HAP-1 (cell line): Measurements from ENCODE around the gene HPD.
"Not testable (repeated sequence)": the region's sequence is repeated elsewhere in the genome, so short reads cannot be mapped to it uniquely, and the experiment has no call there.

Experiments
- DNase-seq, 2 experiments: peaks; one replicate each; pipeline ENCODE4 v3.0.0-alpha.2; 2016 to 2020; ENCODE audit warnings: low spot score in 2 of 2
- H3K27me3 ChIP-seq: fragments of 250-450 bp; sonication (Bioruptor Pico); 2 replicates; pipeline ENCODE4 v1.5.1; 2020; ENCODE audit warnings: low read depth, mild to moderate bottlenecking, moderate library complexity
- H3K36me3 ChIP-seq: fragments of 250-450 bp; sonication (Bioruptor Pico); replicated peaks from 2 replicates; pipeline ENCODE4 v1.5.1; 2020; ENCODE audit warnings: mild to moderate bottlenecking
- H3K4me1 ChIP-seq: fragments of 250-450 bp; sonication (Bioruptor Pico); 2 replicates; pipeline ENCODE4 v1.5.1; 2020; ENCODE audit warnings: mild to moderate bottlenecking
- H3K4me3 ChIP-seq: fragments of 250-450 bp; sonication (Bioruptor Pico); 2 replicates; pipeline ENCODE4 v1.5.1; 2020; ENCODE audit warnings: mild to moderate bottlenecking, moderate library complexity
- H3K9me3 ChIP-seq: fragments of 250-450 bp; sonication (Bioruptor Pico); 2 replicates; pipeline ENCODE4 v1.5.1; 2020; ENCODE audit warnings: mild to moderate bottlenecking, moderate library complexity
- in situ Hi-C: fragments of 300-500 bp; cut with MboI; formaldehyde crosslinking; loops from 3 replicates; pipeline ENCODE4 v1.14.3; 2020; ENCODE audit warnings: low sequenced_read_pairs, inconsistent platforms, mixed read lengths

The HPD gene

DNA sequence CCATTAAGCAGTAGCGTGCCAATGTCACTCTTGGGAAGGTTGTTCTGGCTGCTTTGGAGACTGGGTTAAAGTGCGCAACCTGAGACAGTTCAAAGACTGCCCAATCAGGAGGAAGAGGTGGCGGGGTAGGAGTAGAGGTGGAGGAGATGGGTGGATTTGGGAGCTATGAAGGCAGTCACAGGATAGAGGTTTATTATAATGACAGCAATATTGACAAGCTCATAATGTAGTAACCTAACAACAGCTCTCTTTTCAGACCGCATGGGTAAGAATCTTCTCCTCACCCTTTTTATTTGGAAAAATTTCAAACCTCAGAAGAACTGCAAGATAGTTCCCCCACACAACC is 24.6 kb upstream of the HPD start:
- Histone ChIP-seq H3K9me3 (no peaks in the 10 kb centered on the region), H3K27me3 (no peaks in the 10 kb centered on the region), H3K36me3 (no peaks in the 10 kb centered on the region), H3K4me3 (no peak overlapping the region), H3K4me1 (peaks cover 3% of the 10 kb centered on the region; the same call in 1 of the 2 replicates)
- in situ Hi-C loops = no loop called here
- no peak for DNase-seq

DNA sequence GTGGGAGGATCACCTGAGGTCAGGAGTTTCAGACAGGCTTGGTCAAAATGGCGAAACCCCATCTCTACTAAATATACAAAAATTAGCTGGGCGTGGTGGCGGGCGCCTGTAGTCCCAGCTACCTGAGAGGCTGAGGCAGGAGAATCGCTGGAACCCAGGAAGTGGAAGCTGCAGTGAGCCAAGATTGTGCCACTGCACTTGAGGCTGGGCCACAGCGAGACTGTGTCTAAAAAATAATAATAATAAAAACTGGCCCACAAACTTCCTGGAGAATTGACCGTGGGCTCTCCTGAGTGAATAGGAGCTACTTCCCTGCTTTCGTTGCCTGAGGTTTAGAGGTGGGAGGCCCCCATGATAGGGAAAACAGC is 17.4 kb upstream of the HPD start:
- DNase-seq, H3K4me3 ChIP-seq, in situ Hi-C loops, H3K9me3 ChIP-seq, H3K4me1 ChIP-seq, H3K36me3 ChIP-seq, H3K27me3 ChIP-seq: not testable (repeated sequence)

DNA sequence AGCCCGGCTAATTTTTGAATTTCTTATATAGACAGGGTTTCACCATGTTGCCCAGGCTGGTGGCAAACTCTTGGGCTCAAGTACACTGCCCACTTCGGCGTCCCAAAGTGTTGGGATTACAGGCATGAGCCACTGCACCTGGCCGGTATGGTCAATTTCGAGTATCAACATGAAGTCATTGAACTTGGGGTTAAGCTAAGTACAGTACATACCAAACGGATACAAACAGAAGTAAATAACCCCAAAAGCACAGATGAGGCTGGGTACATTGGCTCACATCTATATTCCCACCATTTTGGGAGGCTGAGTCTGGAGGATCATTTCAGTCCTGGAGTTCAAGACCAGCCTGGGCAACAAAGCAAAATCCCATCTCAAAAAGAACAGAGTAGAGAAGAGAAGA is 16.9 kb upstream of the HPD start:
- DNase-seq = no peak
- Histone ChIP-seq H3K36me3 (no peaks in the 10 kb centered on the region), H3K4me1 (no peaks in the 10 kb centered on the region), H3K4me3 (no peak overlapping the region), H3K9me3 (no peaks in the 10 kb centered on the region), H3K27me3 (no peaks in the 10 kb centered on the region)
- in situ Hi-C loops = no loop called here

DNA sequence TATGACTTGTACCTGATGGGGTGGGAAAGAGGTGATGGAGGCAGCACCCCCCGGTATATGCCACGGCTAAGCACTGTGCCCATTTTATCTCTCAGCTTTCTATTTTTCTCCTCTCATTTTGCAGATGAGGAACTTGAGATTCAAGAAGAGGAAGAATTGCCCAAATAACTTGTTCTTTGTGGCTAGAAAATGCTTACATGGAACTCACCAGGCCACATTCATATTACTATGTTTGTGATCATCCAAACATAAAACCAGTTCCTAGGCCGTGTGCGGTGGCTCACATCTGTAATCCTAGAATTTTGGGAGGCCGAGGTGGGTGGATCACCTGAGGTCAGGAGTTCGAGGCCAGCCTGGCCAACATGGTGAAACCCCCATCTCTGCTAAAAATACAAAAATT is 15.4 kb upstream of the HPD start:
- H3K36me3 ChIP-seq = no peaks in the 10 kb centered on the region
- H3K4me1 ChIP-seq = no peaks in the 10 kb centered on the region
- no peaks in the 10 kb centered on the region for H3K9me3 ChIP-seq
- H3K27me3 ChIP-seq = no peaks in the 10 kb centered on the region
- DNase-seq = no peak
- in situ Hi-C loops = no loop called here
- H3K4me3 ChIP-seq = no peak overlapping the region

DNA sequence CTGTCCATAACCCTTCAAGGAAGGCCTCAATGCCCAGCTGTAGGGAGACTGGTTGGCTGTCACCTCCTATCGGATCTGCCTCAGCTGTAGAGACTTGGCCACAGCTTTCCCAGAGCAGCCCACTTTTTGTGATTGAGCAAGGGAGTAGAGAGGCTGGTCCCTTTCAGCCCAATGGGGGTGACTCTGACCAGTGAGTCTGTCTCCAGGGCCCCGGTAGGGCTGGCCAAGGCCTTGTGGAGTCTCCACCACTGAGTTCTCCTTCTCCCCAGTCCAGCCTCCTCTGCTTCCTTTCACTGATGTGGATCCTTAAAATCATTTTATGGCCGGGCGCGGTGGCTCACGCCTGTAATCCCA is 14.5 kb upstream of the HPD start:
- H3K4me1 ChIP-seq = no peaks in the 10 kb centered on the region
- DNase-seq = no peak
- in situ Hi-C loops = no loop called here
- H3K27me3 ChIP-seq = no peaks in the 10 kb centered on the region
- H3K4me3 ChIP-seq = no peak overlapping the region
- H3K9me3 ChIP-seq = no peaks in the 10 kb centered on the region
- no peaks in the 10 kb centered on the region for H3K36me3 ChIP-seq

DNA sequence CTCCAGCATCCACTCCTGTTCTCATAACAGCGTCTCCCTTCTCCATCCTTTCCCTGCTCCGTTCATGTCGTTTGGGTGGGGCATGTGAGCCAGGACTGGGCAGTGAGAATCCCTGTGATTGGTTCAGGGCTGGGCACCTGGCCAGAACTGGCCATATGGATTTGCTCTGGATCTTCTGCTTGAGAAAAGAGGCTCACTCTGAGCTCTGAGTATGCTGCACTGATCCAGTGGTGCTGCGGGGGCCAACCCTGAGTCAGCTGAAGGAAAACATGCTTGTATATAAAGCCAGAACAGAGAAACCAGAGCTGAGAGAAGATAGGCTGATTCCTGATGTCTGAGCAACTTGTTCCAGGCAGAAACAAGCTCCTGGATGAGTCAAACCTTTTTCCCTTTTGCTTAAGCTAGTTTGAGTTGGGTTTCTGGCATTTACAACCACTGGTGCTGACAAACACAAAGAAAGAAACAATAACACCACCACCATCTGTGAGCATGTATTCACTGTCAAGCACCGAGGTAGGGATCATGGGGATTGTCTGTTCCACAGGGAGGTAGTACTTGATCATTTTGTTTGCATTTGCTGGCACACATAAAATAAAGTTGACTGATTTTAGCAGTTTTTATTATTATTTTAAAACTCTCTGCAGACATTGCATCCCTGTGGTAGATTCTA is 14.0 kb upstream of the HPD start:
- no peaks in the 10 kb centered on the region for H3K36me3 ChIP-seq
- no peaks in the 10 kb centered on the region for H3K4me1 ChIP-seq
- in situ Hi-C loops = no loop called here
- no peak overlapping the region for H3K4me3 ChIP-seq
- no peaks in the 10 kb centered on the region for H3K9me3 ChIP-seq
- no peak for DNase-seq
- no peaks in the 10 kb centered on the region for H3K27me3 ChIP-seq

DNA sequence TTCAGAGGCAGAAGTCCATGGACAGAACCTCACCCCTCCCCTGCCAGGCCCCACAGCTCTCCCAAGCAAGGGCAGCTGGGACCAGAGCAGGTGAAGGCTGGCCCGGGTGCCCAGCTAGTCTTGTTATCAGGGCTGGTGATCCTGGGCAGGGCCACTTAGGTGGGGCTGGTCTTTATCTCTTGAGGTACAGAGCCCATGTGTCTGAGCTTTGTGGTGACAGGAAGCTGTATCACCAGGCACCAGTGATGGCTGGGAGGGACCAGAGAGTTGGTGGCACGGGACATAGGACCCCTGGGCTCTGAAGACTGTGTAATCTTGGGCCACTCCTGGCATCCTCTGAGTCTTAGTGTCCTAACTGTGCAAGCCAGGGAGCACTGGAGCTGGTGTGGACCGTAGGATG is 12.8 kb upstream of the HPD start:
- no peaks in the 10 kb centered on the region for H3K9me3 ChIP-seq
- in situ Hi-C loops = no loop called here

DNA sequence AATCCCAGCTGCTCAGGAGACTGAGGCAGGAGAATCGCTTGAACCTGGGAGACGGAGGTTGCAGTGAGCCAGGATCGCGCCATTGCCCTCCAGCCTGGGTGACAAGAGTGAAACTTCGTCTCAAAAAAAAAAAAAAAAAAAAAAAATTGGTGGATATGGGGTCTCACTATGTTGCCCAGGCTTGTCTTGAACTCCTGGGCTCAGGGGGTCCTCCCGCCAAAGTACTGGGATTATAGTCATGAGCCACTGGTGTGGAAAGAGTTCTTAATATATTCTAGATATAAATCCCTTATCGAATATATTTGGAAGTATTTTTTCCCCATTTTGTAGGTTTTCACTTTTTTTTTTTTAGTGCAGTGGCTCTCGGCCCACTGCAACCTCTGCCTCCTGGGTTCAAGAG is 10.6 kb upstream of the HPD start:
- H3K9me3 ChIP-seq, in situ Hi-C loops, DNase-seq, H3K4me3 ChIP-seq, H3K4me1 ChIP-seq, H3K36me3 ChIP-seq, H3K27me3 ChIP-seq: not testable (repeated sequence)

More for the DNA sequence above, 12.8 kb upstream of the HPD start:
- DNase-seq = no peak
- Histone ChIP-seq H3K4me1 (no peaks in the 10 kb centered on the region), H3K4me3 (no peak overlapping the region), H3K36me3 (no peaks in the 10 kb centered on the region), H3K27me3 (no peaks in the 10 kb centered on the region)

DNA sequence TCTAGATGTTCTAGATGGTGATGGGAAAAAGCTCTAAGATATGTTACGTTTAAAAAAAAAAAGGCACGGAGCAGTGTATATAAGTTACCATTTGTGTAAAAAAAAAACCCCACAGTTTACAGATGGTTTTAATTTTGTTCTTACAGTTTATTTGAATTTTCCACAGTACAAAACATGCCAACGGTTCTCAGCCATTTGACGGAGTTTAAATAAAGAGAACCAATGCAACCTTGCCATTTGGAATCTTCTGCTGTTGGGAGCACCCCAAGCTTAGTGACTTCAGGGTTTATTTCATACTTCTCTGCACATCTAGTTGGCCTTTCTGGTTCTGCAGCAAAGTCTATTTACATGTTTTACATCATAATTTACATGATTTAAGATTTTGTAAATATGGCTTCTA is 7.7 kb upstream of the HPD start:
- no peaks in the 10 kb centered on the region for H3K36me3 ChIP-seq
- H3K4me1 ChIP-seq = peaks cover 9% of the 10 kb centered on the region
- DNase-seq = no peak
- H3K27me3 ChIP-seq = no peaks in the 10 kb centered on the region
- no peak overlapping the region for H3K4me3 ChIP-seq
- H3K9me3 ChIP-seq = no peaks in the 10 kb centered on the region
- in situ Hi-C loops = no loop called here

DNA sequence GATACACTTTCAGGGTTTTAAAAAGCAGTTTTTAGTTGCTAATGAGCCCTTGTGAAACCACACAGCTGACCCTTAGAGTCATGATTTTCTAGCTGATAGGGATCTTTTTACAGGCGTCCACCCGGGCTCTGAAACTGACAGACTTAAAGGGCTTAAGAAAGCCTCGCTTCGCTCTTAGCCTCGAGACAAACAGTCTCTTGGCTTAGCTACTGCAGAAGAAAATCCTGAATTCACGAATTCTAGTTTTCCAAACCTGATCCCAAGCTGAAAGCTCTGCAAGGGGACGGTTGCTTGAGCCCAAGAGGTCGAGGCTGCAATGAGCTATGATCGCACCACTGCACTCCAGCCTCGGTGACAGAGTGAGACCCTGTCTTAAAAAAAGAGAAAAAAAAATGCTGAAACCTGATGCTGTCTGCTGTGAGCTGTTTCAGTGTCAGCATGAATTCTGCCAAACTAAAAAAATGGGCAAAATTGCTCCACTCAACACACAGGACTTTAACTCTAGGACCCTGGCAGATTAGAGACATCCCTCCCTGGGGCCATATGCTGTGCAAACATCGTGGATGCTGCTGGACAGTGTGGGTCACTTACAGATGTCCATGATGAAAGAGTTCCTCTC is 3.1 kb upstream of the HPD start:
- in situ Hi-C loops = no loop called here
- peak; percentile 63 to 78 for DNase-seq

DNA sequence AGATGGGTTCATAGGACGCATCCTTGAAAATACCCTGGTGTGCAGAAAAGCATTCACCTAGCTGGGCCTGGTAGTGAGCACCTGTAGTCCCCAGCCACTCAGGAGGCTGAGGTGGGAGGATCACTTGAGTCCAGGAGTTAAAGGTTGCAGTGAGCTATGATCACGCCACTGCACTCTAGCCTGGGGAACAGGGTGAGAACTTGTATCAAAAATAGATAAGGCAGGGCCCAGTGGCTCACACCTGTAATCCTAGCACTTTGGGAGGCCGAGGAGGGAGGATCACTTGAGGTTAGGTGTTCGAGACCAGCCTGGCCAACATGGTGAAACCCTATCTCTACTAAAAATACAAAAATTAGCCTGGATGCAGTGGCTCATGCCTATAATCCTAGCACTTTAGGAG is 2.0 kb upstream of the HPD start:
- in situ Hi-C loops, H3K36me3 ChIP-seq, H3K4me3 ChIP-seq, DNase-seq, H3K27me3 ChIP-seq, H3K9me3 ChIP-seq: not testable (repeated sequence)
- H3K4me1 ChIP-seq = peaks cover 30% of the 10 kb centered on the region

More for the DNA sequence above, 3.1 kb upstream of the HPD start:
- no peaks in the 10 kb centered on the region for H3K36me3 ChIP-seq
- H3K27me3 ChIP-seq = no peaks in the 10 kb centered on the region
- no peaks in the 10 kb centered on the region for H3K9me3 ChIP-seq
- peaks cover 30% of the 10 kb centered on the region for H3K4me1 ChIP-seq
- H3K4me3 ChIP-seq = no peak overlapping the region

DNA sequence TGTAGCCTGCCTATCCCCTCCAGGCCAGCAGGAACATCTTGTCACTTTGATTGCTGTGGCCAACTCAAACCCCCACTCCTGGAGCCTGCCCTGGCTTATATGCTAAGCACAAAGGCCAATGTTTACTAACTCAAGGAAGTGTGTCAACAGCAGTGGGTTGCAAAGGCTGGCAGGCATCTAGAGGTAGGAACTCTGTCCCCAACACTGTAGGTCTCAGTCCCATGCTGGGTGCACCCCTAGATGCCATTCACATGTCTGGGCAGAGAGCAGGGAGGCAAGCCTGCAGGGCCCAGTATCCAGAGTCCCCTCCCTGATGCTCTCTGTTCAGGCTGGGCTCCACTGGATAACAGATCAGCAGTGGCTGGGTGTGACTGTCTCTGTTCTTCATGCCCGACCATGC is 1.6 kb upstream of the HPD start:
- no peak for DNase-seq
- in situ Hi-C loops = no loop called here
- Histone ChIP-seq H3K9me3 (no peaks in the 10 kb centered on the region), H3K4me3 (no peak overlapping the region), H3K36me3 (no peaks in the 10 kb centered on the region), H3K4me1 (peaks cover 30% of the 10 kb centered on the region), H3K27me3 (no peaks in the 10 kb centered on the region)

DNA sequence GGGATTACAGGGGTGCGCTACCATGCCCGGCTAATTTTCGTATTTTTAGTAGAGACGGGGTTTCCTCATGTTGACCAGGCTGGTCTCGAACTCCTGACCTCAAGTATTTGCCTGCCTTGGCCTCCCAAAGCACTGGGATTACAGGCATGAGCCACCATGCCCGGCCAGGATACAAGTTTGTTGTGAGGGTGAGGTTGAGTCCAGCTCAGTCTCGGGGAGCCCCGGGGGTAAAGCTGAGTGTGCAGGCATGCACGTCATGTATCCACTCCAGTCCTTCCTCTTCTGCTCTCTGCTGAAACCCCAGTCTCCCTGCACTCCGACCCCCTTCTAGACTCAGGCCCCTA is 369 bp downstream of the HPD start:
- Histone ChIP-seq H3K27me3 (no peaks in the 10 kb centered on the region), H3K4me3 (no peak overlapping the region), H3K36me3 (no peaks in the 10 kb centered on the region), H3K4me1 (peaks cover 30% of the 10 kb centered on the region), H3K9me3 (no peaks in the 10 kb centered on the region)
- in situ Hi-C loops = no loop called here
- DNase-seq = no peak

DNA sequence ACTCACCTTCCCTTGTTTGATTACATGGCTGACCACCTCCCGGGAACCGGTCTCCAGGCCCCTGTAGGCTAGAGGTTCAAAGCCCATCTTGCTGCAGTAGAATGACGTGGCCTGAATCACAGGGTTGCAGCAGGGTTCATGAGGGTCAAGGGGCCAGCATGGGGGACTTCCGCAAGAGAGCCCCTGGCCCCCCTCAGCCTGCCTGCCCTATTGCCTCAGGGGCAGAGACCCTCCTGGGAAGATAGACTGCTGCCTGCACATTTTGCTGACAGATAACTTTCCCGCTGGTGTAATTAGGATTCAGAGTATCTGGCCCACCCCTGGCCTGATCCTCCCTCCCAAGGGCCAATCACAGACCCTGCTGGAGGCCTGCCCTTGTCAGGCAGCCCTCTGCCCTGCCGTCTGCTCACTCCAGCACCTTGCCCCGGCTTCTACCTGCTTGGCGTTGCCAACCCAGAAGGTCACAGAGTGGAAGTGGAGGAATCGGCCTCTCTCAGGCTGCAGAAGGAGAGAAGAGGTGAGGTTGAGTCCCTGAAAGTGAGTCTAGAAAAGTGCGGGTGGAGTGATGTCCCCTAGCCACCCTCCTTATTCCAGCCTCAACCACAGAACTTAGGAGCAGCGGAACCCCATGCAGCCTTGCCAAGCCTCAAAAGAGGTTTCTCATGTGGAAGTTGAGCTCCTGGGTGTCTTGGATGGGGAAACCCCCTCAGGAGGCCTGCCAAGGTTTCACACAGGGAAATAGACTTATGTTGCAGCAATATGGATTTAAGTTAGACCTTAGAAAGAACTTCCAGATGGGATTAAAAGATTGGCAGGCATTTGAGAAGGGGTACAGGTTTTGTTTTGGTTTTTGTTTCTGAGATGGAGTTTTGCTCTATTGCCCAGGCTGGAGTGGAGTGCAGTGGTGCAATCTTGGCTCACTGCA is 1.1 kb downstream of the HPD start:
- in situ Hi-C loops = no loop called here
- Histone ChIP-seq H3K9me3 (no peaks in the 10 kb centered on the region), H3K36me3 (no peaks in the 10 kb centered on the region), H3K27me3 (no peaks in the 10 kb centered on the region), H3K4me1 (peaks cover 30% of the 10 kb centered on the region), H3K4me3 (no peak overlapping the region)
- DNase-seq = no peak
